Measurements from ENCODE around the gene ESRP2.

Gene ESRP2

GRCh38 chr16:68251832-68252231, 15.9 kb upstream of the ESRP2 start:
- peak overlapping the region; percentile 69 for H3K9ac ChIP-seq
- no peaks in the 10 kb centered on the region for H3K9me3 ChIP-seq
- no peaks in the 10 kb centered on the region for H3K27me3 ChIP-seq
- H3K4me2 ChIP-seq = peak overlapping the region; percentile 74
- TF ChIP-seq Cebpa-rat (IDR thresholded peaks at IDR 0.05) = no peak
- peaks cover 69% of the 10 kb centered on the region for H3K36me3 ChIP-seq
- peaks cover 98% of the 10 kb centered on the region for H3K4me1 ChIP-seq
- H3K27ac ChIP-seq = peak overlapping the region; percentile 99
- H3K4me3 ChIP-seq = no peak overlapping the region
- no peaks in the 10 kb centered on the region for H4K20me1 ChIP-seq

- Histone ChIP-seq H3K27me3 (no peaks in the 10 kb centered on the region), H3K4me3 (no peak overlapping the region), H3K4me1 (peaks cover 98% of the 10 kb centered on the region), H4K20me1 (peaks cover 6% of the 10 kb centered on the region), H3K27ac (peak overlapping the region; percentile 99), H3K9me3 (no peaks in the 10 kb centered on the region), H3K36me3 (peaks cover 60% of the 10 kb centered on the region), H3K4me2 (peak overlapping the region; percentile 74), H3K9ac (peak overlapping the region; percentile 69)
- no peak for TF ChIP-seq Cebpa-rat (IDR thresholded peaks at IDR 0.05)
These were observed 15.0 kb upstream of the ESRP2 start for GRCh38 chr16:68250951-68251350.

GRCh38 chr16:68249371-68249770, 13.4 kb upstream of the ESRP2 start:
- H3K27me3 ChIP-seq = no peaks in the 10 kb centered on the region
- no peak for TF ChIP-seq Cebpa-rat (IDR thresholded peaks at IDR 0.05)
- H3K27ac ChIP-seq = peak overlapping the region; percentile 59; the same call in 1 of the 2 replicates
- peaks cover 45% of the 10 kb centered on the region for H3K36me3 ChIP-seq
- H3K4me1 ChIP-seq = peaks cover 90% of the 10 kb centered on the region
- no peaks in the 10 kb centered on the region for H3K9me3 ChIP-seq
- H3K4me2 ChIP-seq = no peak overlapping the region
- H3K9ac ChIP-seq = no peak overlapping the region
- H3K4me3 ChIP-seq = no peak overlapping the region
- H4K20me1 ChIP-seq = peaks cover 12% of the 10 kb centered on the region

GRCh38 chr16:68247932-68248331, 12.0 kb upstream of the ESRP2 start:
- H3K36me3 ChIP-seq = peaks cover 30% of the 10 kb centered on the region
- H3K27me3 ChIP-seq = no peaks in the 10 kb centered on the region
- H3K4me2 ChIP-seq = peak overlapping the region; percentile 100
- peak overlapping the region; percentile 59 for H3K27ac ChIP-seq
- H3K4me3 ChIP-seq = no peak overlapping the region; the same call in 1 of the 2 replicates
- peak overlapping the region; percentile 76; the same call in 1 of the 2 replicates for H3K9ac ChIP-seq
- TF ChIP-seq Cebpa-rat (IDR thresholded peaks at IDR 0.05) = no peak
- H3K4me1 ChIP-seq = peaks cover 82% of the 10 kb centered on the region
- H3K9me3 ChIP-seq = no peaks in the 10 kb centered on the region
- H4K20me1 ChIP-seq = peaks cover 12% of the 10 kb centered on the region

GRCh38 chr16:68247400-68247799, 11.5 kb upstream of the ESRP2 start:
- H4K20me1 ChIP-seq = peaks cover 12% of the 10 kb centered on the region
- H3K4me1 ChIP-seq = peaks cover 76% of the 10 kb centered on the region
- no peaks in the 10 kb centered on the region for H3K27me3 ChIP-seq
- H3K9ac ChIP-seq = peak overlapping the region; percentile 76
- no peak for TF ChIP-seq Cebpa-rat (IDR thresholded peaks at IDR 0.05)
- no peaks in the 10 kb centered on the region for H3K9me3 ChIP-seq
- H3K4me3 ChIP-seq = peak overlapping the region; percentile 91; the same call in 1 of the 2 replicates
- H3K4me2 ChIP-seq = peak overlapping the region; percentile 100
- H3K36me3 ChIP-seq = peaks cover 25% of the 10 kb centered on the region
- peak overlapping the region; percentile 59 for H3K27ac ChIP-seq

- Histone ChIP-seq H3K9ac (peak overlapping the region; percentile 76), H3K27ac (peak overlapping the region; percentile 59), H3K4me3 (peak overlapping the region; percentile 91), H3K36me3 (peaks cover 24% of the 10 kb centered on the region), H3K9me3 (no peaks in the 10 kb centered on the region), H3K4me1 (peaks cover 69% of the 10 kb centered on the region), H3K27me3 (no peaks in the 10 kb centered on the region), H3K4me2 (peak overlapping the region; percentile 100), H4K20me1 (peaks cover 12% of the 10 kb centered on the region)
- no peak for TF ChIP-seq Cebpa-rat (IDR thresholded peaks at IDR 0.05)
These were observed 10.7 kb upstream of the ESRP2 start for GRCh38 chr16:68246666-68247065.

GRCh38 chr16:68246121-68246520, 10.2 kb upstream of the ESRP2 start:
- Histone ChIP-seq H3K9ac (peak overlapping the region; percentile 76), H3K27me3 (no peaks in the 10 kb centered on the region), H3K9me3 (no peaks in the 10 kb centered on the region), H3K4me1 (peaks cover 64% of the 10 kb centered on the region), H4K20me1 (peaks cover 12% of the 10 kb centered on the region), H3K36me3 (peaks cover 24% of the 10 kb centered on the region), H3K4me2 (peak overlapping the region; percentile 100), H3K4me3 (peak overlapping the region; percentile 91), H3K27ac (peak overlapping the region; percentile 59; the same call in 1 of the 2 replicates)
- TF ChIP-seq Cebpa-rat (IDR thresholded peaks at IDR 0.05) = no peak

- peaks cover 12% of the 10 kb centered on the region for H4K20me1 ChIP-seq
- no peaks in the 10 kb centered on the region for H3K27me3 ChIP-seq
- no peaks in the 10 kb centered on the region for H3K9me3 ChIP-seq
- peak within 1 kb of the TSS; percentile 91 for H3K4me3 ChIP-seq
- no peak for TF ChIP-seq Cebpa-rat (IDR thresholded peaks at IDR 0.05)
- peak within 1 kb of the TSS; percentile 86 for H3K9ac ChIP-seq
- peak within 1 kb of the TSS; percentile 63 for H3K27ac ChIP-seq
- H3K36me3 ChIP-seq = peaks cover 19% of the 10 kb centered on the region
- peak within 1 kb of the TSS; percentile 100 for H3K4me2 ChIP-seq
- H3K4me1 ChIP-seq = peaks cover 54% of the 10 kb centered on the region
These were observed 9.3 kb upstream of the ESRP2 start, which contains the start of gene PLA2G15 for GRCh38 chr16:68244903-68245853. TSS of gene PLA2G15 (plus strand) at chr16:68245373. CDS start at chr16:68245427, 54 bp downstream.

- Histone ChIP-seq H4K20me1 (peaks cover 12% of the 10 kb centered on the region), H3K4me2 (peak overlapping the region; percentile 100), H3K9ac (peak overlapping the region; percentile 86), H3K27ac (peak overlapping the region; percentile 63), H3K9me3 (no peaks in the 10 kb centered on the region), H3K4me3 (peak overlapping the region; percentile 91), H3K27me3 (no peaks in the 10 kb centered on the region), H3K4me1 (peaks cover 54% of the 10 kb centered on the region), H3K36me3 (peaks cover 13% of the 10 kb centered on the region)
- no peak for TF ChIP-seq Cebpa-rat (IDR thresholded peaks at IDR 0.05)
These were observed 8.6 kb upstream of the ESRP2 start for GRCh38 chr16:68244481-68244902.

All from BLaER1 (cell line).